WTC11 (cell line): ENCODE data around the gene ARHGAP15. TPM values are rescaled to one million over a fixed set of nuclear protein-coding genes. Genes with fewer than 3 reads are reported as not detected.

Experiments used
- ATAC-seq: fragments of 200-7000 bp; cut with Tn5 transposase; 2 replicates; pipeline ENCODE4 v1.10.0; 2021; ENCODE audit warnings: mild to moderate bottlenecking, moderate library complexity
- CTCF ChIA-PET: fragments of 300-600 bp; sonication (Branson Sonifier 250); formaldehyde crosslinking; loops from one replicate; lab custom pipeline; 2021; ENCODE audit warnings: antibody characterized with exemption; lab: Charles Lee
- POLR2A ChIA-PET: fragments of 350-600 bp; sonication (Branson Sonifier 250); formaldehyde crosslinking; loops from one replicate; lab custom pipeline; 2021; ENCODE audit warnings: antibody characterized with exemption; lab: Charles Lee
- DNase-seq: peaks from one replicate; pipeline ENCODE4 v3.0.0; 2021; ENCODE audit warnings: low spot score
- H3K27ac Mint-ChIP-seq: 2 replicates; pipeline ENCODE4 v1.8.0; 2021; ENCODE audit warnings: mixed read lengths
- H3K27me3 Mint-ChIP-seq: 2 replicates; pipeline ENCODE4 v1.8.0; 2021; ENCODE audit warnings: low read depth, mild to moderate bottlenecking, moderate library complexity, mixed read lengths
- H3K36me3 Mint-ChIP-seq: 2 replicates; pipeline ENCODE4 v1.8.0; 2021; ENCODE audit warnings: mixed read lengths
- H3K4me1 Mint-ChIP-seq: 2 replicates; pipeline ENCODE4 v1.8.0; 2022; ENCODE audit warnings: mixed read lengths
- H3K4me3 Mint-ChIP-seq: 2 replicates; pipeline ENCODE4 v1.8.0; 2021; ENCODE audit warnings: mild to moderate bottlenecking, moderate library complexity, mixed read lengths
- H3K9me3 Mint-ChIP-seq: 2 replicates; pipeline ENCODE4 v1.8.0; 2021; ENCODE audit warnings: mixed read lengths
- CDX4 ChIP-seq: fragments of 250-450 bp; sonication (Bioruptor Pico); IDR thresholded peaks from 2 replicates; pipeline ENCODE4 v1.9.0; 2021; ENCODE audit warnings: moderate library complexity, mild to moderate bottlenecking, inconsistent platforms, borderline replicate concordance
- E2F5 ChIP-seq: sonication (generic); formaldehyde crosslinking; IDR thresholded peaks from 2 replicates; pipeline ENCODE4 v1.8.1; 2022; ENCODE audit warnings: mild to moderate bottlenecking, moderate library complexity, missing genetic modification reagents
- ELF4 ChIP-seq: sonication (generic); formaldehyde crosslinking; IDR thresholded peaks from 2 replicates; pipeline ENCODE4 v1.8.1; 2022; ENCODE audit warnings: low read depth, mild to moderate bottlenecking, moderate library complexity, missing genetic modification reagents
- ETV6 ChIP-seq: sonication (generic); formaldehyde crosslinking; IDR thresholded peaks from 2 replicates; pipeline ENCODE4 v1.8.1; 2022; ENCODE audit warnings: mild to moderate bottlenecking, missing genetic modification reagents
- FOXJ3 ChIP-seq: sonication (generic); formaldehyde crosslinking; IDR thresholded peaks from 2 replicates; pipeline ENCODE4 v1.9.0; 2021; ENCODE audit warnings: missing genetic modification reagents, mild to moderate bottlenecking, borderline replicate concordance
- GABPB1 ChIP-seq: sonication (generic); formaldehyde crosslinking; IDR thresholded peaks from 2 replicates; pipeline ENCODE4 v1.8.1; 2023; ENCODE audit warnings: mild to moderate bottlenecking, missing genetic modification reagents
- IRF2 ChIP-seq: sonication (generic); formaldehyde crosslinking; IDR thresholded peaks from 2 replicates; pipeline ENCODE4 v1.8.0; 2022; ENCODE audit warnings: low read depth, missing genetic modification reagents, borderline replicate concordance
- KAT7 ChIP-seq: sonication (generic); formaldehyde crosslinking; IDR thresholded peaks from 2 replicates; pipeline ENCODE4 v1.8.1; 2023; ENCODE audit warnings: missing genetic modification reagents, mild to moderate bottlenecking, borderline replicate concordance
- NR2C2 ChIP-seq: sonication (generic); formaldehyde crosslinking; IDR thresholded peaks from 2 replicates; pipeline ENCODE4 v1.8.0; 2022; ENCODE audit warnings: mild to moderate bottlenecking, missing genetic modification reagents
- OVOL2 ChIP-seq: fragments of 250-450 bp; sonication (Bioruptor Pico); IDR thresholded peaks from 2 replicates; pipeline ENCODE4 v1.9.0; 2021; ENCODE audit warnings: mild to moderate bottlenecking, borderline replicate concordance
- PRRX2 ChIP-seq: fragments of 250-450 bp; sonication (Bioruptor Pico); IDR thresholded peaks from 2 replicates; pipeline ENCODE4 v1.8.0; 2021; ENCODE audit warnings: mild to moderate bottlenecking
- RORB ChIP-seq: fragments of 250-450 bp; sonication (Bioruptor Pico); IDR thresholded peaks from 2 replicates; pipeline ENCODE4 v1.9.0; 2021; ENCODE audit warnings: mild to moderate bottlenecking
- SMAD4 ChIP-seq: sonication (generic); formaldehyde crosslinking; IDR thresholded peaks from 2 replicates; pipeline ENCODE4 v1.8.0; 2022; ENCODE audit warnings: mild to moderate bottlenecking, missing genetic modification reagents
- TEAD4 ChIP-seq: sonication (generic); formaldehyde crosslinking; IDR thresholded peaks from 2 replicates; pipeline ENCODE4 v1.8.0; 2022; ENCODE audit warnings: mild to moderate bottlenecking, missing genetic modification reagents
- ZBTB21 ChIP-seq: sonication (generic); formaldehyde crosslinking; IDR thresholded peaks from 2 replicates; pipeline ENCODE4 v1.8.1; 2023; ENCODE audit warnings: mild to moderate bottlenecking, missing genetic modification reagents, borderline replicate concordance
- ZNF263 ChIP-seq: sonication (generic); formaldehyde crosslinking; IDR thresholded peaks from 2 replicates; pipeline ENCODE4 v1.8.1; 2022; ENCODE audit warnings: low read depth, mild to moderate bottlenecking, moderate library complexity, missing genetic modification reagents
- ZNF416 ChIP-seq: fragments of 250-450 bp; sonication (Bioruptor Pico); IDR thresholded peaks from 2 replicates; pipeline ENCODE4 v1.9.0; 2021; ENCODE audit warnings: mild to moderate bottlenecking, inconsistent platforms
- ZNF423 ChIP-seq: fragments of 250-450 bp; sonication (Bioruptor Pico); IDR thresholded peaks from 2 replicates; pipeline ENCODE4 v2.1.2; 2022; ENCODE audit warnings: mild to moderate bottlenecking, moderate library complexity
- total RNA-seq: library from RNA; stranded (reverse); gene quantifications from 3 replicates; pipeline ENCODE4 v1.2.3, GENCODE V29; 2021
- TF ChIP-seq, protein P1 (sequence below): fragments of 250-450 bp; sonication (Bioruptor Pico); IDR thresholded peaks from 2 replicates; pipeline ENCODE4 v1.8.0; 2021; ENCODE audit warnings: mild to moderate bottlenecking
- TF ChIP-seq, protein P2 (sequence below): sonication (generic); formaldehyde crosslinking; IDR thresholded peaks from 2 replicates; pipeline ENCODE4 v1.8.0; 2022; ENCODE audit warnings: mild to moderate bottlenecking, missing genetic modification reagents
- TF ChIP-seq, protein P3 (sequence below): sonication (generic); formaldehyde crosslinking; IDR thresholded peaks from 2 replicates; pipeline ENCODE4 v1.8.1; 2023; ENCODE audit warnings: mild to moderate bottlenecking, missing genetic modification reagents, borderline replicate concordance

Gene ARHGAP15
- total RNA-seq, 1 experiment from 2014 or later: 0.28 TPM

GRCh38 chr2:143204062-143204461 lies 74.8 kb downstream of the ARHGAP15 start:
- Mint-ChIP-seq H3K27me3 (no peaks in the 10 kb centered on the region), H3K4me3 (no peak overlapping the region), H3K9me3 (peaks cover 12% of the 10 kb centered on the region), H3K36me3 (no peaks in the 10 kb centered on the region), H3K27ac (no peak overlapping the region), H3K4me1 (no peaks in the 10 kb centered on the region)
- CTCF ChIA-PET: interaction anchor here (1.5 kb wide), 2 partner anchors 18 to 32 kb away, joined by 5 read pairs; no protein-coding TSS in a partner anchor
- POLR2A ChIA-PET: no interaction called here
- no peak for TF ChIP-seq ETV6 (CRISPR knock-in tag)
- TF ChIP-seq IRF2: no peak
- no peak for TF ChIP-seq RORB (CRISPR knock-in tag)
- no peak for ATAC-seq
- no peak for DNase-seq

DNA sequence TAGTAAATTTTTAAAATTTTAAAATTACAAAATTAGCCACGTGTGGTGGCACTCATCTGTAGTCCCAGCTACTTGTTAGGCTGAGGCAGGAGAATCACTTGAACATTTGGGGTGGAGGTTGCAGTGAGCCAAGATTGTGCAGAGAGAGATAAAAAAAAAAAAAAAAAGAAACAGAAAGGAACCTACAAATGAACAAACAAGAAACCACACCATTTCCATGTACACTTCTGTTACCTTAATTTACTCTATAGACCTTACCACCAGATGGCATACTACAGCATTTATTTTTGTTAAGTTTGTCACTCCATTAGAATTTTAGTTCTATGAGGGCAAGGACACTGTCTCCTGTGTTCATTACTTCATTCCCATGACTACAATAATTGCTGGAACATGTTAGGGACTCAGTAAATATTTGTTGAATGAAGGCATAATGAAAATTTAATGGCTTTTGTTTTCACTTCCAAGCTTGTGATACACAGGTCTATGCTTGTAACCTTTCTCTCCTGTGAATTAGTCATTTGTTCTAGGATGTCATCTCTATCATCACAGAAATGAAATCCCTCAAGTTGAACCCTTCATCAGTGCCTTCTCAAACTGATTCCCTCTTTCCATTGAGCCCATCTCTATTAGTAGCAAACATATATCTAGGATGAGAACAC lies 76.0 kb downstream of the ARHGAP15 start:
- H3K4me1 Mint-ChIP-seq: no peaks in the 10 kb centered on the region
- H3K36me3 Mint-ChIP-seq: no peaks in the 10 kb centered on the region
- POLR2A ChIA-PET: no interaction called here
- TF ChIP-seq SMAD4 (no peak), FOXJ3 (CRISPR knock-in tag) (no peak), GABPB1 (no peak), ZNF263 (CRISPR knock-in tag) (no peak), ZNF416 (CRISPR knock-in tag) (no peak), E2F5 (no peak)
- TF ChIP-seq, protein P1, sequence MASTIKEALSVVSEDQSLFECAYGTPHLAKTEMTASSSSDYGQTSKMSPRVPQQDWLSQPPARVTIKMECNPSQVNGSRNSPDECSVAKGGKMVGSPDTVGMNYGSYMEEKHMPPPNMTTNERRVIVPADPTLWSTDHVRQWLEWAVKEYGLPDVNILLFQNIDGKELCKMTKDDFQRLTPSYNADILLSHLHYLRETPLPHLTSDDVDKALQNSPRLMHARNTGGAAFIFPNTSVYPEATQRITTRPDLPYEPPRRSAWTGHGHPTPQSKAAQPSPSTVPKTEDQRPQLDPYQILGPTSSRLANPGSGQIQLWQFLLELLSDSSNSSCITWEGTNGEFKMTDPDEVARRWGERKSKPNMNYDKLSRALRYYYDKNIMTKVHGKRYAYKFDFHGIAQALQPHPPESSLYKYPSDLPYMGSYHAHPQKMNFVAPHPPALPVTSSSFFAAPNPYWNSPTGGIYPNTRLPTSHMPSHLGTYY (CRISPR knock-in tag): no peak
- no peak overlapping the region for H3K27ac Mint-ChIP-seq
- no peak overlapping the region for H3K4me3 Mint-ChIP-seq
- no peak for DNase-seq
- CTCF ChIA-PET: no interaction called here
- H3K27me3 Mint-ChIP-seq: no peaks in the 10 kb centered on the region
- H3K9me3 Mint-ChIP-seq: peaks cover 12% of the 10 kb centered on the region
- no peak for ATAC-seq

DNA sequence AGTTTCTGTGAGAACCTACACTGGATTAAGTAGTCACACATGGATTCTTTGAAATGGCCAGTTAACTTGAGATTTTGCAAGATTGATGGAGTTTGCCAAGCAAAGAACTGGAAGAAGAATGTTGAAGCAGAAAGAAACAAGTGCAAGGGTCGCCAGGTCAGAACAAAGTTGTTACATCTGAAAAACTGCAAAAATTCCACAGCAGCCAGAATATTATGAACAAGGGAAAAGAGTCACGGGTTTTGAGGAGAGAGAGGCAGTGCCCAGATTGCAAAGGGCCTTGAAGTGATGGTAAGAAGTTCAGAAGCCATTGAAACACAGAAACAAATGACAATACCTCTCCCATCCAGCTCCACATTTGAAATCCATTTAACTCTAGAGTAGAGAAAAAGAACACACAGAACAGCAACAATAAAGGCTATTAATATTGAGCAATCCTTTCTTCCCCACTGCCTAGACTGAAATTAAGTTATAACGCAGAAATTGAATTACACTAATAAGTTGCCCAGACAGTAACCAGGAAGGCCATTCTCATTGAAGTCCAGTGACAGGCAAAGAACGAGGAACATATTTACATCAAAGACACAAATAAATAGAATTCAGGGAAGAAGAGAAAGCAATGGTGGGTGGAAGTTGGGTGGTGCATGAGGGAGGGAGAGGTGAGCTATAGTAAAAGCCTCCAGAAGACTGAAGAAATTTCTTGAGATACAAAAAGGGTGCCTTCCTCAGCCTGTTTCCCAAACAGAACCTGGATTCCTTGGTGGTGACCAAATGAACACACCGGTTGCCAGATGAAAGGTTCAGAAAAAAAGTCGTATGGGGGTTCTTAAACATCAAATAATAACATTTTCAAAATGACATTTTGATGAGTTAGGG lies 80.6 kb downstream of the ARHGAP15 start:
- Mint-ChIP-seq H3K36me3 (no peaks in the 10 kb centered on the region), H3K27ac (no peak overlapping the region), H3K4me1 (no peaks in the 10 kb centered on the region), H3K9me3 (no peaks in the 10 kb centered on the region), H3K4me3 (no peak overlapping the region), H3K27me3 (no peaks in the 10 kb centered on the region)
- ChIA-PET POLR2A (no interaction called here), CTCF (no interaction called here)
- no peak for DNase-seq
- ATAC-seq: no peak
- no peak for TF ChIP-seq E2F5
- TF ChIP-seq FOXJ3 (CRISPR knock-in tag): no peak
- TF ChIP-seq PRRX2 (CRISPR knock-in tag): no peak
- TF ChIP-seq ZNF423: no peak
- TF ChIP-seq, protein P2, sequence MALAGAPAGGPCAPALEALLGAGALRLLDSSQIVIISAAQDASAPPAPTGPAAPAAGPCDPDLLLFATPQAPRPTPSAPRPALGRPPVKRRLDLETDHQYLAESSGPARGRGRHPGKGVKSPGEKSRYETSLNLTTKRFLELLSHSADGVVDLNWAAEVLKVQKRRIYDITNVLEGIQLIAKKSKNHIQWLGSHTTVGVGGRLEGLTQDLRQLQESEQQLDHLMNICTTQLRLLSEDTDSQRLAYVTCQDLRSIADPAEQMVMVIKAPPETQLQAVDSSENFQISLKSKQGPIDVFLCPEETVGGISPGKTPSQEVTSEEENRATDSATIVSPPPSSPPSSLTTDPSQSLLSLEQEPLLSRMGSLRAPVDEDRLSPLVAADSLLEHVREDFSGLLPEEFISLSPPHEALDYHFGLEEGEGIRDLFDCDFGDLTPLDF (CRISPR knock-in tag): no peak
- no peak for TF ChIP-seq CDX4 (CRISPR knock-in tag)
- no peak for TF ChIP-seq TEAD4
- TF ChIP-seq OVOL2 (CRISPR knock-in tag): no peak
- TF ChIP-seq, protein P3, sequence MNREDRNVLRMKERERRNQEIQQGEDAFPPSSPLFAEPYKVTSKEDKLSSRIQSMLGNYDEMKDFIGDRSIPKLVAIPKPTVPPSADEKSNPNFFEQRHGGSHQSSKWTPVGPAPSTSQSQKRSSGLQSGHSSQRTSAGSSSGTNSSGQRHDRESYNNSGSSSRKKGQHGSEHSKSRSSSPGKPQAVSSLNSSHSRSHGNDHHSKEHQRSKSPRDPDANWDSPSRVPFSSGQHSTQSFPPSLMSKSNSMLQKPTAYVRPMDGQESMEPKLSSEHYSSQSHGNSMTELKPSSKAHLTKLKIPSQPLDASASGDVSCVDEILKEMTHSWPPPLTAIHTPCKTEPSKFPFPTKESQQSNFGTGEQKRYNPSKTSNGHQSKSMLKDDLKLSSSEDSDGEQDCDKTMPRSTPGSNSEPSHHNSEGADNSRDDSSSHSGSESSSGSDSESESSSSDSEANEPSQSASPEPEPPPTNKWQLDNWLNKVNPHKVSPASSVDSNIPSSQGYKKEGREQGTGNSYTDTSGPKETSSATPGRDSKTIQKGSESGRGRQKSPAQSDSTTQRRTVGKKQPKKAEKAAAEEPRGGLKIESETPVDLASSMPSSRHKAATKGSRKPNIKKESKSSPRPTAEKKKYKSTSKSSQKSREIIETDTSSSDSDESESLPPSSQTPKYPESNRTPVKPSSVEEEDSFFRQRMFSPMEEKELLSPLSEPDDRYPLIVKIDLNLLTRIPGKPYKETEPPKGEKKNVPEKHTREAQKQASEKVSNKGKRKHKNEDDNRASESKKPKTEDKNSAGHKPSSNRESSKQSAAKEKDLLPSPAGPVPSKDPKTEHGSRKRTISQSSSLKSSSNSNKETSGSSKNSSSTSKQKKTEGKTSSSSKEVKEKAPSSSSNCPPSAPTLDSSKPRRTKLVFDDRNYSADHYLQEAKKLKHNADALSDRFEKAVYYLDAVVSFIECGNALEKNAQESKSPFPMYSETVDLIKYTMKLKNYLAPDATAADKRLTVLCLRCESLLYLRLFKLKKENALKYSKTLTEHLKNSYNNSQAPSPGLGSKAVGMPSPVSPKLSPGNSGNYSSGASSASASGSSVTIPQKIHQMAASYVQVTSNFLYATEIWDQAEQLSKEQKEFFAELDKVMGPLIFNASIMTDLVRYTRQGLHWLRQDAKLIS (CRISPR knock-in tag): no peak
- TF ChIP-seq SMAD4: no peak
- TF ChIP-seq ELF4 (CRISPR knock-in tag): no peak
- TF ChIP-seq NR2C2 (CRISPR knock-in tag): no peak
- TF ChIP-seq ZBTB21 (CRISPR knock-in tag): no peak
- no peak for TF ChIP-seq KAT7 (CRISPR knock-in tag)
